GM08714 (cell line): ENCODE results near the gene IDS.
"Not testable (repeated sequence)": the region's sequence is repeated elsewhere in the genome, so short reads cannot be mapped to it uniquely, and the experiment has no call there.

Experiments used
- H3K4me3 ChIP-seq: fragments of 200-500 bp; sonication (Bioruptor generic); 2 replicates; pipeline ENCODE4 v1.5.1; 2014; ENCODE audit warnings: mild to moderate bottlenecking, low read length, inconsistent platforms
- ZNF274 ChIP-seq: IDR thresholded peaks from 2 replicates; pipeline ENCODE4 v1.6.1; 2012; ENCODE audit warnings: mild to moderate bottlenecking, low read depth, low read length

The IDS gene

DNA sequence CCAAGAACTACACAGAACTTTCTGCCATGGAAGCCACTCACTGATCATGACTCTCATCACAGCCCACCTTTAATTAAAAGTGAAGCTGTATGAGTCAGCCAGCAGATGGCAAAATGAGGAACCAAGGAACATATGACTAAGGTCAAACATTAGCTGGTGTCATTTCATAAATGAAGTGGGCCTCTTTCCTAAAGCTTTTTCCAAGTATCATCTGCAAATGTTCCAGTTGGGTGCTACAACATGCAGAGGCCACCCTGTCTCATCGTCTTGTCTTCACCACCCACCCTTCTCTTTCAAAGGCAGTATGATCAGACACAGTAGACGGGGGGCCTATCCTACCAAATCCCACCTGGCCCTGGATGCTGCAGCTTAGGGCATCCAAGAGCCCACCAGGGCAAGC lies 26.5 kb upstream of the IDS start:
- no peak for TF ChIP-seq ZNF274
- no peak overlapping the region for H3K4me3 ChIP-seq

DNA sequence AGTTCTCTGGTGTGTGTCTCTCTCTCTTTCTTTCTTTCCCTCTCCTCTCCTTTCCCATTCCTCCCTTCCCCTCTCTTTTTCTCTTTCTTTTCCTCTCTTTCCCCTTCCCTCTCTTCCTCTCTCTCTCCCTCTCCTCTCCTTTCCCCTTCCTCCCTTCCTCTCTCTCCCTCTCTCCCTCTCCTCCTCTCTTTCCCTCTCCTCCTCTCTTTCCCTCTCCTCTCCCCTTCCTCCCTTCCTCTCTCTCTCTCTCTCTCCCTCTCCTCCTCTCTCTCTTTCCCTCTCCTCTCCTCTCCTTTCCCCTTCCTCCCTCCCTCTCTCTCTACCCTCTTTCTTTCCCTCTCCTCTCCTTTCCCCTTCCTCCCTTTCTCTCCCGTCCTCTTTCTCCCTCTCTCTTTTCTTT lies 23.3 kb upstream of the IDS start:
- no peak overlapping the region for H3K4me3 ChIP-seq
- no peak for TF ChIP-seq ZNF274

DNA sequence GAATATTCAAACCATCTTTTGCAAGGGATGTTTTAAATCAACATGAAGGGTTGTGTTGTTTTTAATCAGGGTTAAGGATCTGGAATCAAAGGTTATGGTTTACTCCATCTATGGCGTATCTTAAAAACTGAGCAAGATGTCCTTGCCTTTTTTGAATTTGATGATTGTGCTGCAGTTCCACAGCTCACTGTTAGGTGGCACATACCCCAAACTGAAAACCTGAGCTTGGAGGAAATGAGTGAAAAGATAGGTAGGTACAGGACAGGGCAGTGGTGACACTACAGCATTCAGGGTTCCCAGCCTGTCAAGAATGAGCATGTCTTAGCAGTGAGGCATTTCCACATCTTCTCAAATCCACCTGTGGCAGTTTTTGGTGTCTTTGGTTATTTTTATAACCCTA lies 22.6 kb upstream of the IDS start:
- TF ChIP-seq ZNF274 = no peak
- no peak overlapping the region for H3K4me3 ChIP-seq

GRCh38 chrX:149526318-149527033 lies 21.4 kb upstream of the IDS start:
- not testable (repeated sequence) for H3K4me3 ChIP-seq

DNA sequence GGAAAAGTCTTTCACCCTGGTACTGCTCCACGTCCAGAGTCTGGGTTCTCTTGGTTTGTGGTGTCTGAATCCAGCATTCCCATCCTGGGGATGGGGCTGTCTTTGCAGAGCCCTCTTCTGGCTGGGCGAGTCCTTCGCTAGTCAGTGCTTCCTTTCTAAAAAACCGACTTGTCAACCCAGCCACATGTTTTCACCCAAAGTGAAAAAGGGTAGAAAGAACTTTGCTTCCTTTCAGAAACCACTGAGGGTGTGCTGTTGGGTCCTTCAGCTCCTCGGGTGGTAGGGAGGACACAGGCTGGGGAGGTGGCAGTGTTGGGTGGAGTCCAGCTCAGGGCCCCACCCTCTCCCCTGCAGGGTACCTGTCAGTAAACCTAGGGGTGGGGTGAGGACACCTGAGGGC lies 20.8 kb upstream of the IDS start:
- H3K4me3 ChIP-seq = not testable (repeated sequence)

DNA sequence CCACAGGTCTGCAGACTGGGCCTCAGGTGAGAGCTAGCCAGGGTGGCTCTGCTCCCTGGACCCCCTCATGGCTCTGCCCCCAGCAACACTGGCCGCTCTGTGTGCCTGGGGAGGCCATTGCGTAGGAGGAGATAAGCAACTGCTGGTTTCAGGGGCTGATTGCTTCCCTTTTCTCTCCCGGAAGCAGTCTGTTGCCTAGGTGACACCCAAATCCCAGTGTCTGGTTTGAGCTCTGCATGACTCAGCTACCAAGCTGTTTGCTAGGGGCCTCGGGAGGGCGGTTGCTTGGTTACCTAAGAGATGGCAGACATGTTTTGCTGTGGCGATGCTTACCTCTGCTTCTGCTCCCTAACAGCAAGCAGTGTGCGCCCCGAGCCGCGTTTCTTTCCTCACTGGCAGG lies 20.3 kb upstream of the IDS start:
- H3K4me3 ChIP-seq = not testable (repeated sequence)

DNA sequence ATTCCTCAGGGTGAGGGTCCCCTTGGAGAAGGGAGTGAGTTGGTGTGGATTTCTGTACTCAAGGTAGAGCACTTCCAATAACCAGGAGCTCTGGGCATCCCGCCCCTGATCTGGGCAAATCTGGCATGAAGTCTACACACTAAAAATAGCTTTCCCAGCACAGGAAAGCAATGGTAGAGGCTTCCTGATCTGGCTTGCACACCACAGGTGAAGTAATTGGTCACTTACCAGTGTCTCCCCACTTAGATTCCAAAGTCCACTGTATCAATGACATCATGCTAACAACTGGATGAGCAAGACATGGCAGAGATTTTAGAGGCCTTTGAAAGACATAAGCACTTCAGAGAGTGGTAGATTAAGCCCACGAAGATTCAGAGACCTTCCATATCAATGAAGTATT lies 17.8 kb upstream of the IDS start:
- H3K4me3 ChIP-seq = no peak overlapping the region
- no peak for TF ChIP-seq ZNF274

DNA sequence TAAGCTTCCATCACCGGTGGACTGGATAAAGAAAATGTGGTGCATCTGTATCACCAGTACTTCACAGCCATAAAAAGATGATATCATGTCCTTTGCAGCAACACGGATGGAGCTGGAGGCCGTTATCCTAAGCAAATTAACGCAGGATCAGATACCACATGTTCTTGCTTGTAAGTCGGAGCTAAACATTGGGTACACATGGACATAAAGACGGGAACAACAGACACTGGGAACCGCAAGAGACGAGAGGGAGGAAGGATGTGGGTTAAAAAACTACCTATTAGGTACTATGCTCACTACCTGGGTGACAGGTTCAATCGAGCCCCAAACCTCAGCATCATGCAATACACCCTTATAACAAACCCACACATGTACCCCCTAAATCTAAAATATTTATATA lies 16.3 kb upstream of the IDS start:
- H3K4me3 ChIP-seq = no peak overlapping the region
- TF ChIP-seq ZNF274 = no peak

DNA sequence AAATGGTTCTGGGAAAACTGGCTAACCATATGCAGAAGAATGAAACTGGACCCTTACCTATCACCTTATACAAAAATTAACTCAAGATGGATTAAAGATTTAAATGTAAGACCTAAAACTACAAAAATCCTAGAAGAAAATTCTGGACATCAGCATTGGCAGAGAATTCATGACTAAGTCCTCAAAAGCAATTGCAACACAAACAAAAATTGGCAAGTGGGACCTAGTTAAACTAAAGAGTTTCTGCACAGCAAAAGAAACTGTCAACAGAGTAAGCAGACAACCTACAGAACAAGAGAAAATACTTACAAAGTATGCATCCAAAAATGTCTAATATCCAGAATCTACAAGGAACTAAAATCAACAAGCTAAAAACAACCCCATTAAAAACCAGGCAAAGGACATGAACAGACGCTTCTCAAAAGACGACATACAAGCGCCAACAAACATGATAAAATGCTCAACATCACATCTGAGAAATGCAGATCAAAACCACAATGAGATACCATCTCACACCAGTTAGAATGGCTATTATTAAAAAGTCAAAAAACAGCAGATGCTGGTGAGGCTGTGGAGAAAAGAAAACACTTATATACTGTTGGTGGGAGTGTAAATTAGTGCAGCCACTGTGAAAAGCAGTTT lies 15.7 kb upstream of the IDS start:
- not testable (repeated sequence) for H3K4me3 ChIP-seq

- H3K4me3 ChIP-seq = no peak overlapping the region
- TF ChIP-seq ZNF274 = no peak
Measured at GRCh38 chrX:149518236-149518635, 13.1 kb upstream of the IDS start.

DNA sequence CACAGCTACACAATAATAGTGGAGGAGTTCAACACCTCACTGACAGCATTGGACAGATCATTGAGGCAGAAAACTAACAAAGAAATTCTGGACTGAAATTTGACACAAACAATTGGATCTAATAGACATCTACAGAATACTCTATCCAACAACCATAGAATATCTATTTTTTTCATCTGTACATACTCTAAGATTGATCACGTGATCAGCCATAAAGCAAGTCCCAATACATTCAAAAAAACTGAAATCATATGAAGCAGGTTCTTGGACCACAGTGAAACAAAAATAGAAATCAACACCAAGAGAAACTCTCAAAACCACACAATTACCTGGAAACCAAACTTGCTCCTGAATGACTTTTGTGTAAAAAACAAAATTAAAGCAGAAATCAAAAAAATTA lies 12.2 kb upstream of the IDS start:
- H3K4me3 ChIP-seq = no peak overlapping the region

GRCh38 chrX:149516604-149517003 lies 11.5 kb upstream of the IDS start:
- H3K4me3 ChIP-seq = no peak overlapping the region
- TF ChIP-seq ZNF274 = no peak

More for the DNA sequence above, 12.2 kb upstream of the IDS start:
- no peak for TF ChIP-seq ZNF274

DNA sequence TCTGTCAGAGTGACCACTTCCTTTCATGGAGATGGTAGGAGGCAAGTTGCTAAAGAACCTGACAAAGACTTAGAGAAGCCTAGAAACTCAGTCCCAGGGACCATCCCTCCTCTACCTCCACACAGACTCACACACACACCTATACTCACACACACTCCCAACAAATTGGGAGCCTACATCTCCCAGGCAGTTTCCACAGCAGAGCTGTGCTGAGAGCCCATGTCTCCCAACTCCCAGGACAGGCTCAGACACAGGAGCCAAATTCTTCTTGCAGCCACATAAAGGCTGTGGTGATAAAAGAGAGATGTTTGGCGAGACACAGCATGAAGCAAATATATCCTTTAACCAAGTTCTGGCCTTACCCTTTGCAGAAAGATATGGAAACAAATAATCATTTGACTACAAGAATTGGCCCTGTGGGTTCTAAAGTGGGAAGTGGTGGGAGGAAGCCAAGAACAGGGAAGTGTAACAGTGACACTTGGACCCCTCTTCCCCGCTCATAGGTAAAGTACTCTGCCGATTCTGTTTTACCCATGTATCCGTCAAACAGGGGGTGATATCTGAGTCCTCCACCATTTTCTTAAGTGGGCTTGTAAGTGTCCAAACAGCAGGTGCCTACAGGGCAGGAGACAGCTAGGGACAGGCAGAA lies 11.0 kb upstream of the IDS start:
- no peak for TF ChIP-seq ZNF274
- no peak overlapping the region for H3K4me3 ChIP-seq

DNA sequence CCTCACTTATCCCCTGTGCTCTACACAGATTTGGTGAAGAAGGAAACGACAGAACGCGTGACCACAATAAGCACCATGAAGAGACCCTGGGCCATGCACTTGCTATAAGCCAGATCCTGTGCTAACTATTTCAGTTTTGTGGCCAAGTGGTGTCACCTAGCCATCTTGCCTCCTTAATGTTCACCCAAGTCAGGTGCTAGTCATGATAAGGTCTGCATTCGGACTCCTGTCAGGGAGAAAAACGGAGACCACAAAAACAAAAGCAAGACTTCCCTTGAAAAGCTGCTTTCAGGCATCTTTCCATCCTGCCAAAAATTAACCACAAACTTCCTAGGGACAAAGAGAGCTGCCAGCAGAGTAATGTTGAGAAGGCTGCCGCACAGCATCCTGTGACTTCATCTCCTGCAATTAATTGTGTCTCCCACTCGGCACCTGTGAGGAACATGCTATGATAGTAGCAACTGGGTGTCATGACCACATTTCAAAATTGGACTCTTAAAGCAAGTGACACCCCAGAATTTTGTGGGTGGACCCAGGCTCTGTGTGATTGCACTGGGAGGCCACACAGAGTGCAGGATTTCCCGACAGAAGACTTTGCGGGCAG lies 8.8 kb upstream of the IDS start:
- no peak for TF ChIP-seq ZNF274

GRCh38 chrX:149512225-149512885 lies 7.2 kb upstream of the IDS start:
- no peak overlapping the region for H3K4me3 ChIP-seq
- no peak for TF ChIP-seq ZNF274

More for the DNA sequence above, 8.8 kb upstream of the IDS start:
- no peak overlapping the region for H3K4me3 ChIP-seq
